Activated T-helper 17 cell treated with anti-CD3 and anti-CD28 coated beads, Interleukin-2, amount 50 U/mL, for 72 hours (primary cell): ENCODE data around the gene DNMBP. TPM values are rescaled to one million over a fixed set of nuclear protein-coding genes. Genes with fewer than 3 reads are reported as not detected.
A peak's percentile ranks its signal among the peaks of the same experiment; 100 is the strongest.

Experiments
- ATAC-seq: fragments of 150-1000 bp; cut with Tn5 transposase; replicated peaks from 2 replicates; pipeline ENCODE4 v1.10.0; 2021; ENCODE audit warnings: mild to moderate bottlenecking, moderate library complexity
- H3K27ac Mint-ChIP-seq: one replicate; pipeline ENCODE4 v1.8.0; 2022; ENCODE audit warnings: mixed read lengths
- H3K27me3 Mint-ChIP-seq: one replicate; pipeline ENCODE4 v1.8.0; 2022; ENCODE audit warnings: mixed read lengths
- H3K36me3 Mint-ChIP-seq: one replicate; pipeline ENCODE4 v1.8.0; 2022; ENCODE audit warnings: low read depth, mild to moderate bottlenecking, mixed read lengths
- H3K4me1 Mint-ChIP-seq: one replicate; pipeline ENCODE4 v1.8.0; 2022; ENCODE audit warnings: mixed read lengths
- H3K4me3 Mint-ChIP-seq: one replicate; pipeline ENCODE4 v1.8.0; 2022; ENCODE audit warnings: mild to moderate bottlenecking, mixed read lengths
- H3K9me3 Mint-ChIP-seq: one replicate; pipeline ENCODE4 v1.8.0; 2022; ENCODE audit warnings: mixed read lengths
- total RNA-seq, 2 donors: library from RNA; stranded (reverse); gene quantifications; one replicate each; pipeline ENCODE4 v1.2.3, GENCODE V29; 2022

The DNMBP gene
- total RNA-seq, 2 donors from 2014 or later, result 3.0 TPM

GRCh38 chr10:99984211-99985034, 25.3 kb downstream of the DNMBP start:
- Mint-ChIP-seq H3K4me1 (no peaks in the 10 kb centered on the region), H3K27ac (no peak overlapping the region), H3K36me3 (no peaks in the 10 kb centered on the region), H3K4me3 (no peak overlapping the region), H3K9me3 (no peaks in the 10 kb centered on the region), H3K27me3 (no peaks in the 10 kb centered on the region)
- ATAC-seq, result no peak

GRCh38 chr10:99983280-99983988, 26.3 kb downstream of the DNMBP start:
- no peaks in the 10 kb centered on the region for H3K9me3 Mint-ChIP-seq
- H3K4me1 Mint-ChIP-seq, result no peaks in the 10 kb centered on the region
- H3K4me3 Mint-ChIP-seq, result no peak overlapping the region
- H3K27ac Mint-ChIP-seq, result no peak overlapping the region
- no peaks in the 10 kb centered on the region for H3K36me3 Mint-ChIP-seq
- H3K27me3 Mint-ChIP-seq, result no peaks in the 10 kb centered on the region
- no peak for ATAC-seq

- no peaks in the 10 kb centered on the region for H3K27me3 Mint-ChIP-seq
- no peak overlapping the region for H3K27ac Mint-ChIP-seq
- no peak for ATAC-seq
- H3K4me1 Mint-ChIP-seq, result no peaks in the 10 kb centered on the region
- no peaks in the 10 kb centered on the region for H3K9me3 Mint-ChIP-seq
- no peak overlapping the region for H3K4me3 Mint-ChIP-seq
- H3K36me3 Mint-ChIP-seq, result no peaks in the 10 kb centered on the region
Measured at GRCh38 chr10:99982728-99983127, 27.0 kb downstream of the DNMBP start.

- H3K4me3 Mint-ChIP-seq, result no peak overlapping the region
- no peaks in the 10 kb centered on the region for H3K9me3 Mint-ChIP-seq
- no peak for ATAC-seq
- H3K27me3 Mint-ChIP-seq, result no peaks in the 10 kb centered on the region
- H3K36me3 Mint-ChIP-seq, result no peaks in the 10 kb centered on the region
- H3K4me1 Mint-ChIP-seq, result no peaks in the 10 kb centered on the region
- no peak overlapping the region for H3K27ac Mint-ChIP-seq
Measured at GRCh38 chr10:99981581-99982199, 28.1 kb downstream of the DNMBP start.

- Mint-ChIP-seq H3K4me1 (no peaks in the 10 kb centered on the region), H3K4me3 (no peak overlapping the region), H3K9me3 (no peaks in the 10 kb centered on the region), H3K27ac (no peak overlapping the region), H3K27me3 (no peaks in the 10 kb centered on the region), H3K36me3 (no peaks in the 10 kb centered on the region)
- no peak for ATAC-seq
Measured at GRCh38 chr10:99979066-99979685, 30.6 kb downstream of the DNMBP start.

- H3K27ac Mint-ChIP-seq, result no peak overlapping the region
- no peaks in the 10 kb centered on the region for H3K36me3 Mint-ChIP-seq
- ATAC-seq, result no peak
- H3K4me3 Mint-ChIP-seq, result no peak overlapping the region
- H3K27me3 Mint-ChIP-seq, result no peaks in the 10 kb centered on the region
- H3K4me1 Mint-ChIP-seq, result no peaks in the 10 kb centered on the region
- no peaks in the 10 kb centered on the region for H3K9me3 Mint-ChIP-seq
Measured at GRCh38 chr10:99977916-99978315, 31.8 kb downstream of the DNMBP start.

GRCh38 chr10:99976886-99977665, 32.7 kb downstream of the DNMBP start:
- H3K27me3 Mint-ChIP-seq, result no peaks in the 10 kb centered on the region
- H3K9me3 Mint-ChIP-seq, result no peaks in the 10 kb centered on the region
- no peak for ATAC-seq
- H3K4me1 Mint-ChIP-seq, result no peaks in the 10 kb centered on the region
- H3K27ac Mint-ChIP-seq, result no peak overlapping the region
- no peaks in the 10 kb centered on the region for H3K36me3 Mint-ChIP-seq
- H3K4me3 Mint-ChIP-seq, result no peak overlapping the region

- Mint-ChIP-seq H3K4me3 (no peak overlapping the region), H3K9me3 (no peaks in the 10 kb centered on the region), H3K4me1 (no peaks in the 10 kb centered on the region), H3K27me3 (no peaks in the 10 kb centered on the region), H3K27ac (no peak overlapping the region), H3K36me3 (peaks cover 5% of the 10 kb centered on the region)
- no peak for ATAC-seq
Measured at GRCh38 chr10:99975942-99976809, 33.6 kb downstream of the DNMBP start.

- Mint-ChIP-seq H3K36me3 (peaks cover 9% of the 10 kb centered on the region), H3K9me3 (no peaks in the 10 kb centered on the region), H3K27me3 (no peaks in the 10 kb centered on the region), H3K27ac (no peak overlapping the region), H3K4me3 (no peak overlapping the region), H3K4me1 (no peaks in the 10 kb centered on the region)
- no peak for ATAC-seq
Measured at GRCh38 chr10:99975106-99975829, 34.5 kb downstream of the DNMBP start.

GRCh38 chr10:99973190-99973589, 36.6 kb downstream of the DNMBP start:
- Mint-ChIP-seq H3K27ac (no peak overlapping the region), H3K27me3 (no peaks in the 10 kb centered on the region), H3K9me3 (no peaks in the 10 kb centered on the region), H3K4me3 (no peak overlapping the region), H3K4me1 (no peaks in the 10 kb centered on the region), H3K36me3 (peaks cover 29% of the 10 kb centered on the region)
- no peak for ATAC-seq

- Mint-ChIP-seq H3K4me3 (no peak overlapping the region), H3K9me3 (no peaks in the 10 kb centered on the region), H3K36me3 (peaks cover 37% of the 10 kb centered on the region), H3K27me3 (no peaks in the 10 kb centered on the region), H3K4me1 (peaks cover 4% of the 10 kb centered on the region), H3K27ac (no peak overlapping the region)
- ATAC-seq, result no peak
Measured at GRCh38 chr10:99967961-99968360, 41.8 kb downstream of the DNMBP start.

- Mint-ChIP-seq H3K4me3 (no peak overlapping the region), H3K4me1 (peaks cover 4% of the 10 kb centered on the region), H3K27me3 (no peaks in the 10 kb centered on the region), H3K36me3 (peaks cover 32% of the 10 kb centered on the region), H3K9me3 (no peaks in the 10 kb centered on the region), H3K27ac (no peak overlapping the region)
- peak; percentile 83 for ATAC-seq
Measured at GRCh38 chr10:99966306-99966705, 43.4 kb downstream of the DNMBP start.

GRCh38 chr10:99965700-99966099, 44.0 kb downstream of the DNMBP start:
- Mint-ChIP-seq H3K36me3 (peaks cover 32% of the 10 kb centered on the region), H3K4me1 (peaks cover 4% of the 10 kb centered on the region), H3K4me3 (no peak overlapping the region), H3K9me3 (no peaks in the 10 kb centered on the region), H3K27me3 (no peaks in the 10 kb centered on the region), H3K27ac (no peak overlapping the region)
- ATAC-seq, result no peak
